NCI-H128 (cell line): ENCODE results near the gene LRPAP1.

Experiments
- DNase-seq: peaks from one replicate; lab custom pipeline; 2025; ENCODE audit not compliant: unreplicated experiment; lab: John Stamatoyannopoulos, UW

LRPAP1 gene

GRCh38 chr4:3475041-3475712 is 57.0 kb downstream of the LRPAP1 start:
- no peak for DNase-seq

- DNase-seq, result no peak
Measured at GRCh38 chr4:3473996-3474765, 58.0 kb downstream of the LRPAP1 start.

- no peak for DNase-seq
Measured at GRCh38 chr4:3473181-3473950, 58.9 kb downstream of the LRPAP1 start.

- no peak for DNase-seq
Measured at GRCh38 chr4:3472411-3473141, 59.6 kb downstream of the LRPAP1 start.

- no peak for DNase-seq
Measured at GRCh38 chr4:3471886-3472285, 60.3 kb downstream of the LRPAP1 start.

GRCh38 chr4:3471098-3471760 is 61.0 kb downstream of the LRPAP1 start:
- no peak for DNase-seq

- DNase-seq, result no peak
Measured at GRCh38 chr4:3470244-3471097, 61.8 kb downstream of the LRPAP1 start.

- no peak for DNase-seq
Measured at GRCh38 chr4:3469386-3470243, 62.6 kb downstream of the LRPAP1 start.

GRCh38 chr4:3468804-3469203 is 63.4 kb downstream of the LRPAP1 start:
- no peak for DNase-seq

GRCh38 chr4:3468154-3468553 is 64.1 kb downstream of the LRPAP1 start:
- no peak for DNase-seq

- no peak for DNase-seq
Measured at GRCh38 chr4:3467601-3468031, 64.6 kb downstream of the LRPAP1 start.

- DNase-seq, result no peak
Measured at GRCh38 chr4:3466691-3467600, 65.3 kb downstream of the LRPAP1 start.

- DNase-seq, result no peak
Measured at GRCh38 chr4:3465698-3466671, 66.2 kb downstream of the LRPAP1 start.

GRCh38 chr4:3464911-3465697 is 67.1 kb downstream of the LRPAP1 start:
- no peak for DNase-seq

GRCh38 chr4:3464349-3464905 is 67.8 kb downstream of the LRPAP1 start:
- DNase-seq, result no peak
